Occipital lobe (tissue), 2 donors: Measurements from ENCODE around the gene FAT4. TPM values are rescaled to one million over a fixed set of nuclear protein-coding genes. Genes with fewer than 3 reads are reported as not detected.

Experiments used
- DNase-seq: peaks from one replicate; lab custom pipeline; 2025; lab: John Stamatoyannopoulos, UW
- total RNA-seq: library from RNA; depleted of rRNA; stranded (reverse); fragments of >200 nt; gene quantifications from one replicate; pipeline ENCODE4 v1.2.3, GENCODE V29; 2014

FAT4 gene
- total RNA-seq, 1 donor from 2014 or later, result 95.3 TPM

DNA sequence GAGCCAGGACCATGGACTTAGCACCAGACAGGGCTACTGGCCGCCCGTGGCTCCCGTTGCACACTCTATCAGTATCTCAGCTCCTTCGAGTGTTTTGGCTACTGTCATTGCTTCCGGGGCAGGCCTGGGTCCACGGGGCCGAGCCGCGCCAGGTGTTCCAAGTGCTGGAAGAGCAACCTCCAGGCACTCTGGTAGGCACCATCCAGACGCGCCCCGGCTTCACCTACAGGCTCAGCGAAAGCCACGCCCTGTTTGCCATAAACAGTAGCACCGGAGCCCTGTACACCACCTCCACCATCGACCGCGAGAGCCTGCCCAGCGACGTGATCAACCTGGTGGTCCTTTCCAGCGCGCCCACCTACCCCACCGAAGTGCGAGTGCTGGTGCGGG, 1.6 kb downstream of the FAT4 start:
- no peak for DNase-seq

DNA sequence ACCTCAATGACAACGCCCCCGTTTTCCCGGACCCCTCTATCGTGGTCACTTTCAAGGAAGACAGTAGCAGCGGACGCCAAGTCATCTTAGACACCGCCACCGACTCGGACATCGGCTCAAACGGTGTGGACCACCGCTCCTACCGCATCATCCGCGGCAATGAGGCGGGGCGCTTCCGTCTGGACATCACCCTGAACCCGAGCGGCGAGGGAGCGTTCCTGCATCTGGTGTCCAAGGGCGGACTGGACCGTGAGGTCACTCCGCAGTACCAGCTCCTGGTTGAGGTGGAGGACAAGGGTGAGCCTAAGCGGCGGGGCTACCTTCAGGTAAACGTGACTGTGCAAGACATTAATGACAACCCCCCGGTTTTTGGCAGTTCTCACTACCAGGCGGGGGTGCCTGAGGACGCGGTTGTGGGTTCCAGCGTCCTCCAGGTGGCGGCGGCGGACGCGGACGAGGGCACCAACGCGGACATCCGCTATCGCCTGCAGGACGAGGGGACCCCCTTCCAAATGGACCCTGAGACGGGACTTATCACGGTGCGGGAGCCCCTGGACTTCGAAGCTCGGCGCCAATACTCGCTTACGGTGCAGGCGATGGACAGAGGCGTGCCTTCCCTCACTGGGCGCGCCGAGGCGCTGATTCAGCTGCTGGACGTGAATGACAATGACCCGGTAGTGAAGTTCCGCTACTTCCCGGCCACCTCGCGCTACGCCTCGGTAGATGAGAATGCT, 2.2 kb downstream of the FAT4 start:
- no peak for DNase-seq

DNA sequence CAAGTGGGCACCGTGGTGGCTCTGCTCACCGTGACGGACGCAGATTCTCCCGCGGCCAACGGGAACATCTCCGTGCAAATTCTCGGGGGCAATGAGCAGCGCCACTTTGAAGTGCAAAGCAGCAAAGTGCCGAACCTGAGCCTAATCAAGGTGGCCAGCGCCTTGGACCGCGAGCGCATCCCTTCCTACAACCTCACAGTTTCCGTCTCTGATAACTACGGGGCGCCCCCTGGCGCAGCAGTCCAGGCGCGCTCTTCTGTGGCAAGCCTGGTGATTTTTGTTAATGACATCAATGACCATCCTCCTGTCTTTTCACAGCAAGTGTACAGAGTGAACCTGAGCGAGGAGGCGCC, 2.7 kb downstream of the FAT4 start:
- DNase-seq, result peak; percentile 22

DNA sequence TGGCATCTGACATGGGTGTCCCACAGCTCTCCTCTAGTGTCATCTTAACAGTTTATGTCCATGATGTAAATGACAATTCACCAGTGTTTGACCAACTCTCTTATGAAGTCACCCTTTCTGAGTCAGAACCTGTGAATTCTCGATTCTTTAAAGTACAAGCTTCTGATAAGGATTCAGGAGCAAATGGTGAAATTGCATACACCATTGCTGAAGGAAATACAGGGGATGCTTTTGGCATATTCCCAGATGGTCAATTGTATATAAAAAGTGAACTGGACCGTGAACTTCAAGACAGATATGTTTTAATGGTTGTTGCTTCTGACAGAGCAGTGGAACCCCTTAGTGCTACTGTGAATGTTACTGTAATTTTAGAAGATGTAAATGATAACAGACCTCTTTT, 4.6 kb downstream of the FAT4 start:
- no peak for DNase-seq

DNA sequence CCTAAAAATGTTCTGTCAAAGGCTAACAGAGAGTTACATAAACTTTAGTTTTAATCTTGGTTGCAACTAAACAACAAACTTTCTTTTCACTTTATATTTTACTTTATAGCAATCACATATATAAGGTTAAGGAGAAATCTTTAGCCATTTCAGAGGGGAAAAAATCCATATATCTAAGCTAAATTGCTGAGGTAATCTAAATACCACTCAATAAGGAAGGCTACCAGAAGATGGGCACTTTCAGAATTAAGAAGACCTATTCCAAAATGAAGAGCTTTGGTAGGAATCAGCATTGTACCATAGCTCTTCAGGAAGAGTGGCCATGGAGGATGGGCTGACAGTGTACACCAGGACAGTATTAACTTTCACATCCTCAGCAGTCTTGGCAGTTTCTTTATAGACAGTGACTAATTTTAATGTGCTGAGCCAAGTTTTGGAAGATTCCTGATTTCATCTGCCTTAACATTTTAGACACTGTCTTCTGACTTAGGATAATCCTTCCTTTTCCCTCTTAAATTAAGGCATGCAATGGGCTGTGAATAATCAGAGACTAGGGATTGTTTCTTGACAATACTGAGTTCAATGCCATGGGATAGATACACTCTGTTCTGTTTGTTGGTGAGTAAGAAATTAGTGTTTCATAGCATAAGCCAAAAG, 7.1 kb downstream of the FAT4 start:
- no peak for DNase-seq

DNA sequence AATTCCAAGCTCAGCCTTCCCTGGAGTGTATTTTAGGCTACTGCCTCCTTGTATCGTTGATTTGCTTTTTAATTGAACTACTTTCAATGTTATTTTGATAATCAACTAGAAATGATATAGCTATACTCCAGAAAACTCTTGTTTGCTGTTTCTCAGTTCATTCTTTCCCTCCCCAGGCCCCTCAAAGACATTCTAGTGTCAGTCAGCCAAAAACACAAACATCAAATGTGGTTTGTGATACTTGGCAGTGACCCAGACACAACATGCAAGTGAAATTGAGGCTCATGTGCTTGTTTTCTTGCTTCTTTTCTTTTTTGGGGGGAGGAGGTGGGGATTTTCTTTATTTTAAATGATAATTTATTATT, 7.6 kb downstream of the FAT4 start:
- DNase-seq, result no peak

DNA sequence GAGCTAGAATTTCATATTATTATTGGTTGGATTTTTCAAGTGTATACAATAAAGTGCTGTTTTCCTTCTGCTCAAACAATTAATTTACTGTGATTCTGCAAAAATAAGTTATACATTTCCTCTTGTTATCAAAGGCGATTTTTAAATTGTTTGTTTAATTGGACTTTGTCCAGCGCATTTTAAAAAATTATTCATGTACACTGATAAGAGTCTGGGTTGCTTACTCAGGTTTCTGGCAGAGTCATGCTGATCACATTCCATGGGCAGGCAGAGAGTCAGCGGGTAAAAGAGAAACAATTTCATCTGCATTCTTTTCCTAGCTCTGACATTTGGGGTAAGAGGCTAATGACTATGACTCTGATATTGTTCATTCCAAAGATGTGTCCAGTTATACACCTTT, 8.9 kb downstream of the FAT4 start:
- DNase-seq, result no peak

DNA sequence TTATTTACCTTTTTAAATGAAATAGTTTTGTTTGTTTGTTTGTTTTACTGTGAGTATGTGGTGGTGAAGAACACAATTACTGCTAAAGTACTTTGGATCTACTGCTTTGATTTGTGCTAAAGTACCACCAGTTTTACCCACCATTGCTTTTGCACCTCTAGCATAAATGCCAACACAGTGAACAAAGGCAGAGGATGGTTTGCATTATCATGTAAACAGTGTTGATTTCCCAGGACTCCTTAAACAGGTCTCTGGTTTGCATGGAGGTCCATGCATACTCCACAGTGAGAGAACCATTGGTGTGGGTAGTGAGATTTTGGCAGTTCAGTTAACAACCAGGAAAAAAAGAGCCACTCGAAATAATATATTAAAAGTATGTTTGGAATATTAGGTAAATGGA, 11.0 kb downstream of the FAT4 start:
- DNase-seq, result no peak

DNA sequence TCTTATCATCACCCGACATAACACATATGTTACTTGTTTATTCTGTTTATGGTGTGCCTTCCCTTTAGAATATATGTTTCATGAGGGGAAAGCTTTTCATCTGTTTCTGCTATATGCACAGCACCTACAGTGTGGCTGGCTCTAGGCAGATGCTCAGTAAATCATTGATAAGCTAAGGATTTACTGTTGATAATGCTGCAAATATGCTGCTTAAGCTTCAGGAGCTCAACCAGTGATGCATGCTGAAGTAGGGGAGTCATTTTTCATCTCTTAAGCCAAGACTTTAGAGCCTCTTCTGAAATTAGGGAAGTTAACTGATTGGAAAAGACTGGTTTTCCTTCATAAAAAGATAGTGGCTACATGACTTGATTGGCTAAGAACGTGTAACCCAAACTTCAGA, 16.4 kb downstream of the FAT4 start:
- DNase-seq, result no peak

DNA sequence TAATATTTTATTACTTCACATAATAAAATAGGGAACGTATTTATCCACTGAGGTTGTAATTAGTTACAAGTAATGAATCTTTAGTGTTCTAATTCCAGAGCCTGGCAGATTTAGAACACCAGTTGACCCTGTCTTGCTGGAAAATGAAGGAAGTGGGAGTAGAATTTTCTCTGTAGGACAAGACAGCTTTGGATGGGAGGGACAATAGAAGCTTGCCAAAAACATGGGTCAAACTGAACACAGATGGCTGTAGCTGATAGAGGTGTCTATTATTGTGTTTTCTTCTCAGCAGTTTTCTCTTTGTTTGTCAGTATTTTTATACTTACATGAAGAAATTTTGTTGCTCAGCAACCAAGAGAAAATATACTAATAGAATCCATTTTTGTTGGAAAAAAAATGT, 20.2 kb downstream of the FAT4 start:
- DNase-seq, result no peak

DNA sequence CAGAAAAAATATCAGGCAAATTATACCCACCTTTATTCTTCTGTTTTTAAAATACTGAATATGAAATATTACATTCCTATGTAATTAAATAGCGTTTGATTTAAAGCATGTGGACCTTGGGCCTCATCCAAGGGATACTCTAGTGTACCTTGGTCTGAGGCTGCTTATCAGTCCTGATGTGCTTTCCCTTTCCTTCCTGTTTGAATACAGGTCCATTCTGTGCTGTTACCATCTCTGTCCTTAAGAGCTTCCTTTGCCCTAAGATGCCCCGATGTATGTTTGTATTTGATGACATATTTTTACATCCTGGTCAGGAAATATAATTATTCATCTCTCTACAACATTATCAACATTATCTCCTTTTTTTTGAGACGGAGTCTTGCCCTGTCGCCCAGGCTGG, 24.1 kb downstream of the FAT4 start:
- DNase-seq, result no peak

DNA sequence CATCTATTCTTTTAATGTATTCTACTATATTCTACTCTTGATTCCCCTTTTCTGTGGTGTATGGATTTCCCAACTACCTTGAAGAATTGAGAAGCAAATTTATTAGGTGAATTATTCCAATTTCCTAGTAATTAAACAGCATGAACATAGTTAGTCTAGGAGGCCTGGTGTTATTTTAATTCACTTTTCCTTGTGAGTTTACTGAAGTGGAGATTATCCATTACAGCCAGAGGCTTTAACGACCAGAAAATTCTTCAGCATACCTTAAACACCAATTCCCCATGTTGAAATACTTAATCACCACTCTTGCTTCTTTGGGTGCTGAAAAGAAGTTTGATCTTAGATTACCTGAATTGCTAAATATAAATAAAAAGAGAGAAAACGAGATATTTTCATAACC, 29.4 kb downstream of the FAT4 start:
- DNase-seq, result no peak

DNA sequence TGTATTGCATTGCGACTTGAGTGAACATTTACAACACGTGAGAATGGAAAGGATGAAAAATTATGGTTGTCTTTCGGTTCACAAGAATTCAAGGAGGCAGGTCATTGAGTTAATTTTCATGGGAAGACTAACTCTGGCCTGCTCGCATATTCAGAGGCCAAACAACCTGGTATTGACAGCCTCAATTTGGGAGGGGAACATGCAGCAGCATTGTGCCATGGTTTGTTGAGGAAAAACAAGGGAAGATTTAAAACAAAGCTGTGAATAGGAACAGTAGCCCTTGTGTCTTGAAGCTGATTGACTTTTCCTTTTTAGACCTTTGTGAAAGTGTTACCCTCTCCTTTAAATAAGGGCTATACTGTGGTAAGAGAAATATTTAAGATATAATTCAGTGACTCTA, 31.9 kb downstream of the FAT4 start:
- DNase-seq, result no peak

DNA sequence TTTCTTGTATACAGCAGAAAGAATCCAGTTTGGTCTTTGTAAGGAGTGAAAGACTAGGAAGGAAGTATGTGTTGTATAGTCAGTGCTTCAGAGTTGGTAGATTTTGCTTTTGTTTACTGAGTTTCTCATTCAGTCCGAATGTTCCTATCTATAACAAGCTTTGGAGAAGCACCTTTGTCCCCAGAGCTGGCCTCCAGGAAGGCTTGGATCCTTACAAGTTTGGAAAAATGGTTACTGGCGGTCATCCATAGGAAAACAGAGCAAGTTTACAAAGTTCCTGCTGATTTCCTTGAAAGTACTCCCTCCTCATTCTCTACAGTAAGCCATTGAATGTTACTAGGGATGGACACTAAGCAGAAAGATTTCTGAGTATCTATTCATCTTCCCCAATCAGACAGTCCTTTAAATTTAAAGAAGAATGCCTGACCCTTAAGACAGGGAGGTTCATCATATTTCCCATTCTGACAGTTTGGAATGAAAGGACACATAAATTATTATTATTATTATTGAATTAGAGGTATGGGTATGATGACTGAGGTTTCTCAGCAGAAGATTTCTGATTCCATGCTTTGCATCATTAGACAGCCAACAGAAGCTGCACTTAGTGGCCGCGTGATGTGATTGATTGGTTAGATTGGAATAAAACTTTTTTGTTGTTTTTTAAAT, 35.8 kb downstream of the FAT4 start:
- no peak for DNase-seq

DNA sequence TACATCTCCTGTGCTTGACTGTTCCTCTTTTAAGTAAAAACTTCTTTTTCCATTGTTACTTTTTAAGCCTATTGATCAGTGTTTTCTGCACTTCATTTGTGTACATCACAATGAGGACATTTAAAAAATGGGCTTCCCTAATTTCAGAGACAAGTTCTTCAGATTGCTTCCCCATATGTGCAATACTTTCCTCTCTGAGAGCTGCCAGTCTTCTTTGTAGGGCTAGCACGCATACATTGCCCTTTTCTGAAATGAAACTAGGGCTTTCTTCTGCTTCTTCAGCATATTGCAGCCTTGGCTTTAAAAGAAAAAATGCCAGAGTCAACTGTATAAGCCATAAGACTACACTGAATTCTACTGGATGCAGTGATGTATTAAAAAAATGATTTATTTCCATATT, 37.8 kb downstream of the FAT4 start:
- no peak for DNase-seq

DNA sequence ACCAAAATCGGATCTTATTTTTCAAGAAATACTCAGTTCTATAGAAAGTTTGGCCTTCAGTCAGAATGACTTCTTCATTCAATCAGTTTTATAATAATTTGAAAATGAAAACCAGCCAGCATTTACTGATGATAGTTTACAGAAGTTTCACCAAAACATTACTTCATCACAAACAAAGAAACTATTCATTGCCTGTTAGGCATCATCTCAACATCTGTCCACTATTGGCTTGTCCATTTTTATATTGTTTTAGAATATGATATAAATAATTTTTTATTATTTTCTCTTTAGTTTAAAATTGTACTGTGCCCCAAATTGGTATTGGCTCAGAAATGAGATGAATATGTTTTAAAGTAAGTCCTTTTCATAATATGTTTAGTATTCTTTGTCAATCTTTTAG, 38.4 kb downstream of the FAT4 start:
- no peak for DNase-seq

DNA sequence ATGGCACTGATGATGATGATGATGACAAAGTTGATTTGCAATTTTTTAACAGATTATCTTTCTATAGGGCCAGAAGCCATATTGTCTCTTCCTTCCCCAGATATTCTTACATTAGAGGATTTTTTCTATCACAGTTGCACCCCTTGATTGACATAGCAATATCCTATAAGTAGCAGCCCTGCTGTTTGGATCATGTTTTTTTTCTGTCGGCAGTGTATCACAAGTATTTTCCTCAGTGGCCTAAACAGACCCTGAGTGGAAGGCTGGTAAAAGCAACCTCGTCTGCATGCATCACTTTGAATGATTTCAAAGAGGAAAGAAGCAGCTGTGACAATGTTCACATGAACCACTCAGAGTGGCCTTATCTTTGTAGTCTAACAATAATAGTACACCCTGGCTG, 41.0 kb downstream of the FAT4 start:
- no peak for DNase-seq

DNA sequence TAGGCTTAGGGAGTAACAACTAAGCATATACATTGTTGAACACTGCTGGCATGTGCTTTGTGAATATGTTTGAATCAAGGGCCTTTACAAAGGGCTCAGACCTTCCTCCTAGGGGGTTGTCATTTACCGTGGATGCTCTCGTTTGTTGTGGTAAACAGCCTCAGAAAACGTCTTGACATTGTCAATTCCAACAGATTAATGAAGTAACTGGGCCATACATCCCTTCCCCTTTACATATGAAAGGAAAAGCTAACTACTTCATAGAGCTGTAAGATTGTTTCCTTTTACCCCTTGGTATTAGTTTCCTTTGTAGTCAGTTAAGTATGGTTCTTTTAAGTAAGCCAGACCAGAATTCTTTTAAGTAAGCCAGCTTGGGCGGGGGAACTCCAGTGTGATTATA, 42.9 kb downstream of the FAT4 start:
- no peak for DNase-seq

DNA sequence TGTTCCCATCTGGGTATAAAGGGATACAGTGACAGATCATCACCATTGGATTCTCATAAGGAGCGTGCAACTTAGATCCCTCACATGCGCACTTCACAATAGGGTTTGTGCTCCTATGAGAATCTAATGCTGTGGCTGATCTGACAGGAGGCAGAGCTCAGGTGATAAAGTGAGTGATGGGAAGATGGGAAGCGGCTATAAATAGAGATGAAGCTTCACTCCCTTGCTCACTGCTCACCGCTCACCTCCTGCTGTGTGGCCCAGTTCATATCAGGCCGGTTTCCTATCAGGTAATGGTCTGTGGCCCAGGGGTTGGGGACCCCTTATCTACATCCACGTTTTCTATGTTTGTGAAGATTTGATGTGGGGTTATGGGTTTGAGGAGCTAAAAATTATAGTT, 43.7 kb downstream of the FAT4 start:
- DNase-seq, result no peak

DNA sequence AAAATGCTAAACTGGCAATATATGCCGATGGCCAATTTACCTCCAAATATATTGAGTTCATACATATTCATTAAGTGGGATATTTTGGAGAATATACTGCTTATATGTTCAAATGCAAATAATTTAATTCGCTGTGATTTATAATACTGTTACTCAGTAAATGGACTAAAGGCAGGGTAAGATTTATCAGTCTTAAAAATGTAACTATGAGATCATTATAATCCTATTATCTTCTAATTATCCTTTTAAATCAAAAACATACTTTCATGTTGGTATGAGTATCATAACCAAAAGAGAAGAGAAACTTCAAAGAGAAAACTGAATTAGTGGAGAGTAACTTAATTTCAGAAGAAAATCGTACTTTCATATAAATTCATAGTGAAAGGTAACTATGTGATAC, 44.6 kb downstream of the FAT4 start:
- DNase-seq, result no peak

DNA sequence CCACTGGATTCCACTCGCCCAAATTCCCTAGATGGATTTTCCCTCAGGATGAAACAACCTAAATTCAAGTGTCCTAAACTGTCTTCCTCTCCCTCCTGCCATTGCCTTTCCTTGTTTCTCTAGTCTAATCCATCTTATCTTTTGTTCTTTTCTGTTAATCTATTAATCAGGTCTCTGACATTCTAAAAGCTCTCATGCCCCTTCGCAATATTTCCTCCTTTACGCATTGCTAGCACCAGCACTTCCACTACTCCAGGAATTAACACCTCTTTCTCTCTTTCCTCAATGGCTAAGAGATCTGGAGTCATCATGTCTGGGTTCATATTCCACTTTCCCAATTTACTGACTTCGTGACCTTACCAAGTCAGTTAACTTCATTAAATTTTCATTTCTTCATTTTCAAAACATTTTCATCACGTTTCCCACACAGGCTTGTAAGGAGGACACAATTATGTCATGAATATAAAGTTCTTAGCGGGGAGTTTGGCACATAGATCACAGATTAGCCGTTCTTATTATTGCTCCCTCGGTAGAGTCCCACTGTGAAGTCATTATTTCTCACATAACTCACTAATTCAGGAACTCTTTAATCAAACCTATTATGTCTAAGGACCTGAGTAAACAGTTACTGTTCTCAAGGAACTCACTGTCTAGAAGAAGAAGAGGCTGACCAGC, 45.3 kb downstream of the FAT4 start:
- DNase-seq, result no peak

DNA sequence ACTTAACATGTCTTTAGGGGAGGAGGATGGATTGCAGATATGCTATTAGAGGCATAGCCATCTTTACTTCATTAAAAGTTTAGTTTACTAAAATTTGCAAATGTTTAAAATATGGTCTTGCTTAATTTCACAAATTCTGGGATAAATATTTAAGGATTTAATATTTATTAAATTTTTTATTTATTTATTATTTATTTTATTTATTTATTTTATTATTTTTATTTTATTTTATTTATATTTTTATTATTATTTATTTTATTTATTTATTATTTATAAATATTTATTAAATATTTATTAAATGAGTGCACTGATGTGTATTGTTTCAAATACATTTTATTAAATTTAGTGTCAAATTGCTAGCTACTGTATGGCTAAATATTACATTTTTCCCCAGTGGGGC, 46.0 kb downstream of the FAT4 start:
- no peak for DNase-seq
